Ovary (tissue), 3 donors: Measurements from ENCODE around the gene CEP57.

Source experiments
- CTCF ChIP-seq, 3 donors: fragments of 450-650 bp in 2 of 3; fragments of 200-600 bp in 1 of 3; IDR thresholded peaks; one replicate each; pipeline versions ENCODE4 v1.5.1 to v1.8.0; 2016 to 2022; ENCODE audit warnings: antibody characterized with exemption in 3 of 3, mild to moderate bottlenecking in 1 of 3
- EP300 ChIP-seq: sonication (generic); formaldehyde crosslinking; IDR thresholded peaks from one replicate; pipeline ENCODE4 v1.6.1; 2017; ENCODE audit warnings: antibody characterized with exemption
- POLR2A ChIP-seq: fragments of 450-650 bp; IDR thresholded peaks from one replicate; pipeline ENCODE4 v1.6.1; 2017; ENCODE audit warnings: antibody characterized with exemption, mild to moderate bottlenecking, moderate library complexity
- donor health status: DM: no; HTN: no; CAD: no.

GRCh38 chr11:95867105-95867504 is 76.8 kb downstream of the CEP57 start:
- no peak for TF ChIP-seq POLR2A
- TF ChIP-seq CTCF (IDR thresholded peaks at IDR 0.05) = no peak
- TF ChIP-seq EP300 = no peak
